ENCODE data around the gene TBC1D10A.

Gene TBC1D10A

GRCh38 chr22:30299322-30299721 is 27.4 kb downstream of the TBC1D10A start:
- DNase-seq (ENCODE audit: low read depth) = no peak
- no peak for TF ChIP-seq CTCF (conservative IDR thresholded peaks at IDR 0.05; ENCODE audit: low read length)
- no peak overlapping the region for H3K4me3 ChIP-seq (ENCODE audit: low read length)

GRCh38 chr22:30297991-30298701 is 28.6 kb downstream of the TBC1D10A start:
- no peak for TF ChIP-seq CTCF (conservative IDR thresholded peaks at IDR 0.05; ENCODE audit: low read length)
- no peak overlapping the region for H3K4me3 ChIP-seq (ENCODE audit: low read length)
- no peak for DNase-seq (ENCODE audit: low read depth)

- DNase-seq (ENCODE audit: low read depth) = no peak
- TF ChIP-seq CTCF (conservative IDR thresholded peaks at IDR 0.05; ENCODE audit: low read length) = no peak
- no peak overlapping the region for H3K4me3 ChIP-seq (ENCODE audit: low read length)
Observed at GRCh38 chr22:30297276-30297990, 29.3 kb downstream of the TBC1D10A start.

GRCh38 chr22:30296833-30297232 is 29.9 kb downstream of the TBC1D10A start:
- no peak for TF ChIP-seq CTCF (conservative IDR thresholded peaks at IDR 0.05; ENCODE audit: low read length)
- DNase-seq (ENCODE audit: low read depth) = no peak
- no peak overlapping the region for H3K4me3 ChIP-seq (ENCODE audit: low read length)

- no peak for TF ChIP-seq CTCF (conservative IDR thresholded peaks at IDR 0.05; ENCODE audit: low read length)
- no peak for DNase-seq (ENCODE audit: low read depth)
- no peak overlapping the region for H3K4me3 ChIP-seq (ENCODE audit: low read length)
Observed at GRCh38 chr22:30296324-30296723, 30.4 kb downstream of the TBC1D10A start.

- no peak overlapping the region for H3K4me3 ChIP-seq (ENCODE audit: low read length)
- DNase-seq (ENCODE audit: low read depth) = no peak
Observed at GRCh38 chr22:30295576-30295975, 31.2 kb downstream of the TBC1D10A start.

More at GRCh38 chr22:30295576-30295975, 31.2 kb downstream of the TBC1D10A start:
- TF ChIP-seq CTCF (conservative IDR thresholded peaks at IDR 0.05; ENCODE audit: low read length) = no peak
